Thoracic aorta (tissue), 2 donors: ENCODE data around the gene DPH1. TPM values are rescaled to one million over a fixed set of nuclear protein-coding genes. Genes with fewer than 3 reads are reported as not detected.
"Not testable (repeated sequence)": the region's sequence is repeated elsewhere in the genome, so short reads cannot be mapped to it uniquely, and the experiment has no call there.

Source experiments
- ATAC-seq: fragments of 150-250 bp; one replicate; pipeline ENCODE4 v1.8.0; 2017; ENCODE audit warnings: low read depth; ENCODE audit not compliant: insufficient number of reproducible peaks, low FRiP score
- DNase-seq: peaks from one replicate; pipeline ENCODE4 v3.0.0-alpha.2; 2020; ENCODE audit warnings: low spot score
- H3K27ac ChIP-seq, 2 donors: fragments of 200-600 bp; sonication (generic); 1 replicate in 1 of 2; 2 replicates in 1 of 2; pipeline ENCODE4 v1.5.1; 2016; ENCODE audit warnings: mild to moderate bottlenecking in 2 of 2, moderate library complexity in 2 of 2
- H3K27me3 ChIP-seq: fragments of 200-600 bp; sonication (generic); replicated peaks from 2 replicates; pipeline ENCODE4 v1.6.0; 2016; ENCODE audit warnings: mild to moderate bottlenecking; ENCODE audit not compliant: insufficient read depth
- H3K36me3 ChIP-seq: fragments of 200-600 bp; sonication (generic); one replicate; pipeline ENCODE4 v1.5.1; 2016
- H3K4me1 ChIP-seq, 2 donors: fragments of 200-600 bp; sonication (generic); 1 replicate in 1 of 2; 2 replicates in 1 of 2; pipeline versions ENCODE4 v1.5.1 to v1.6.0; 2016; ENCODE audit warnings: low read depth in 2 of 2, mild to moderate bottlenecking in 1 of 2; ENCODE audit not compliant: control insufficient read depth in 1 of 2
- H3K4me3 ChIP-seq: fragments of 200-600 bp; sonication (generic); 2 replicates; pipeline ENCODE4 v1.5.1; 2016; ENCODE audit warnings: mild to moderate bottlenecking
- H3K9me3 ChIP-seq: fragments of 200-600 bp; sonication (generic); 2 replicates; pipeline ENCODE4 v1.5.1; 2016
- total RNA-seq, 2 donors: library from RNA; depleted of rRNA; stranded (reverse); fragments of >200 nt; gene quantifications; one replicate each; pipeline versions ENCODE4 v1.1.0 to v1.2.3, GENCODE V29; 2016
- TF ChIP-seq, protein P1 (sequence below): fragments of 200-600 bp; sonication (generic); IDR thresholded peaks from one replicate; pipeline ENCODE4 v1.5.1; 2019; ENCODE audit warnings: antibody characterized with exemption

Gene DPH1
- total RNA-seq, 2 donors from 2014 or later = 46.0 to 61.1 TPM

DNA sequence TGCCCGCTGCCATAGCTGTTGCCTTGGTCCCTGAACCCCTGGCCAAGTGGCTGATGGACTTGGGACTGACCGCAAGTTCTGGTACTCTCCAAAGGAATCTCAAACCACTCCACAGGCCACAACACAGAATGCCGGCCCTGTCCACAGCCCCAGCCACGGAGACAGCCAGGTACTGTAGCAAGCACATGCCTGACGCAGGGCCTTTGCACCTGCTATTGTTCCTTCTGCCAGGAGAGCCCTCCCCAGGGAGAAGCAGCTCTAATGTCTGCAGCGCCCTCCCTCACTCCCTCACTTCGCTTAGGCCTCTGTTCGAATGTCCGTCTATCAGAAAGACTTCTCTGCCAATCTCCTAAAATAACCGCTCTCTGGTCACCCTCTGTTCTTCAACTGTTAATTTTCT, 20.2 kb upstream of the DPH1 start:
- Histone ChIP-seq H3K4me3 (no peak overlapping the region), H3K4me1 (peaks cover 28 to 42% of the 10 kb centered on the region in 2 donors), H3K36me3 (no peaks in the 10 kb centered on the region), H3K27me3 (no peaks in the 10 kb centered on the region), H3K27ac (no peak overlapping the region), H3K9me3 (no peaks in the 10 kb centered on the region)
- TF ChIP-seq, protein P1, sequence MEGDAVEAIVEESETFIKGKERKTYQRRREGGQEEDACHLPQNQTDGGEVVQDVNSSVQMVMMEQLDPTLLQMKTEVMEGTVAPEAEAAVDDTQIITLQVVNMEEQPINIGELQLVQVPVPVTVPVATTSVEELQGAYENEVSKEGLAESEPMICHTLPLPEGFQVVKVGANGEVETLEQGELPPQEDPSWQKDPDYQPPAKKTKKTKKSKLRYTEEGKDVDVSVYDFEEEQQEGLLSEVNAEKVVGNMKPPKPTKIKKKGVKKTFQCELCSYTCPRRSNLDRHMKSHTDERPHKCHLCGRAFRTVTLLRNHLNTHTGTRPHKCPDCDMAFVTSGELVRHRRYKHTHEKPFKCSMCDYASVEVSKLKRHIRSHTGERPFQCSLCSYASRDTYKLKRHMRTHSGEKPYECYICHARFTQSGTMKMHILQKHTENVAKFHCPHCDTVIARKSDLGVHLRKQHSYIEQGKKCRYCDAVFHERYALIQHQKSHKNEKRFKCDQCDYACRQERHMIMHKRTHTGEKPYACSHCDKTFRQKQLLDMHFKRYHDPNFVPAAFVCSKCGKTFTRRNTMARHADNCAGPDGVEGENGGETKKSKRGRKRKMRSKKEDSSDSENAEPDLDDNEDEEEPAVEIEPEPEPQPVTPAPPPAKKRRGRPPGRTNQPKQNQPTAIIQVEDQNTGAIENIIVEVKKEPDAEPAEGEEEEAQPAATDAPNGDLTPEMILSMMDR = no peak
- DNase-seq (no peak), ATAC-seq (no peak)

DNA sequence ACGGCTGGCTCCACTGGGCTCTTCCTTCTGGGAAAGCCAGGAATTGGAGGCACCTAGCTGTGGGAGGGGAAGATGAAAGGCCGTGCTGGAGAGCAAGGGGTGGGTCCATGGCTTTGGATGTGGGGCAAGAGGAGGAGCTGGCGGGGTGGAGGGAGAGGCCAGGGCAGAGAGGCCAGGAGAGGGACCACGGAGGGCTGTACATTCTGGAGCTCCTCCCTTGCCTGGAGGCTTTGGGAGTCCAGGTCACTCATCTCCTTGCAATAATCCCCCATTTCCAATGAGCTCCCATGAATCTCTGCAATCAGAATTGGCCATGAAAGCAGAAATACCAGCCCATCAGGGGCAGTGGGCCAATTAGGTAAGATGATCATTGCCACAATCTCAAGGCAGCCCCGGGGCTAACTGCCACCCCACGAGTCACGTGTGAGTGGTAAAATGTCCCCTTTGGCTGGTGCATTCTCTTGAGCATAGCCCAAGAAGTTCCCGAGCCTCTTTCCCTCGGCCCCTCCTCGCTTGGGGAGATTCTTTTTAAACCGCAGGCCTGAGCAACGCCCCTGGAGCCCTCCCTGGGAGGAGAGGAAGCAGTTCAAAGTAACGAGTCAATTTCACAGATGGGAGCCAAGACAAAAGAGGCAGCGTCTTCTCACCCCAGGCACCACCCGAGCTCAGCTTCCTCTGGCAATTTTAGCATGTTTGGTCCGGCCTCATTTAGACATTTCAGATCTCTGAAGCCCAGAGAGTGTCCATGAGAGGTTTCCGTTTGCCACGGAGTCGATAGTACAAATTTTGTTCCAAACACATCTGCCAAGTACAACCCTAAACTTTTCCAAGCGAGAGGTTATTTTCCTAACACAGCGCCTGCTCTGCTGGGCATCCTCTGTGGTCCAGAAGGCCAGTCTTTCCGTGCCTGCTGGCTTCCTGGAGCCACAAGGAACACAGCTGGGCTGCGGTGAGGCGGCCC, 18.3 kb upstream of the DPH1 start:
- ATAC-seq (peak; percentile 37), DNase-seq (no peak)
- Histone ChIP-seq H3K4me3 (peak overlapping the region; percentile 36), H3K27ac (peak overlapping the region; percentile 77 to 80), H3K4me1 (peaks cover 34 to 53% of the 10 kb centered on the region in 2 donors), H3K9me3 (no peaks in the 10 kb centered on the region), H3K36me3 (no peaks in the 10 kb centered on the region), H3K27me3 (no peaks in the 10 kb centered on the region)
- TF ChIP-seq, protein P1 = no peak

DNA sequence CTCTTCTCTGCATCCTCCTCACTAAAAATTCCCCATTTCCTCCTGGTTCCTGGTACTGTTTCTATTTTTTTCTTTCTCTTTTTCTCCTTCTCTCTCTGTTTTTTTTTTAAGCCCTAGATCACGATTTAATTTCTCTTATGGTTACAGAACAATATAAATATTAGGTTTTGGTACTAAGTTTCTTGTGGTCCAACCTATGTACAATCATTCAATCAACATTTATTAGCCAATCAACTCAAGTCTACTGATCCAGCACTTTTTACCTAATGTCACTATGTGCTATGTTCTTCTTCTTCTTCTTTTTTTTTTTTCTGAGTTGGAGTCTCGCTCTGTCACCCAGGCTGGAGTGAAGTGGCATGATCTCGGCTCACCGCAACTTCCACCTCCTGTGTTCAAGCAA, 17.5 kb upstream of the DPH1 start:
- Histone ChIP-seq H3K36me3 (no peaks in the 10 kb centered on the region), H3K27ac (peak overlapping the region; percentile 77 to 80), H3K9me3 (no peaks in the 10 kb centered on the region), H3K4me3 (peak overlapping the region; percentile 36), H3K4me1 (peaks cover 34 to 53% of the 10 kb centered on the region in 2 donors), H3K27me3 (no peaks in the 10 kb centered on the region)
- ATAC-seq (no peak), DNase-seq (no peak)
- TF ChIP-seq, protein P1 = no peak

DNA sequence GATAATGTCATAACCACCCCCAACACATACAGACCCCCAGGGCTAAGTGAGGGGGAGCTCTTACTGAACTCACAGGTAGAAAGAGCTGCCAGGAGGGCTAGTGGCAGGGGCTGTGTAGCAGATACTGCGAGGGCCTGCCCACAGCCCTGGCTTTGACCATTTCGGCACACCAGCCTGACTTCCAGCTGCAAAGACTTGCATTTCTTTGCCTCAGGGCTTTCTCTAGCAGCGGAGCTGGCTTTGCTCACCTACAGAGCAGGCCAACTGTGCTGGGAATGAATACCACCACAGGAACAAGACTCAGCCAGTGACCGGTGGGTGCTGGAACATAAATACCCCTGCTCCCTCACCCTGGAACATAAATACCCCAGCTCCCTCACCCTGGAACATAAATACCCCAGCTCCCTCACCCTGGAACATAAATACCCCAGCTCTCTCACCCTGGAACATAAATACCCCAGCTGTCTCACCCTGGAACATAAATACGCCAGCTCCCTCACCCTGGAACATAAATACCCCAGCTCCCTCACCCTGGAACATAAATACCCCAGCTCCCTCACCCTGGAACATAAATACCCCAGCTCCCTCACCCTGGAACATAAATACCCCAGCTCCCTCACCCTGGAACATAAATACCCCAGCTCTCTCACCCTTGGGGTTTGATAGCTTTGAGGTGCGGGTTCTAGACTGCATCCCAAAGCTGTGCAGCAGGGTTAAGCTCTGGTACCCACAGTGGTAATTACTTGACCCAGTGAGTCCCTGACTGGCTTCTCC, 16.5 kb upstream of the DPH1 start:
- H3K4me1 ChIP-seq = peaks cover 34 to 53% of the 10 kb centered on the region in 2 donors
- not testable (repeated sequence) for DNase-seq, H3K4me3 ChIP-seq, ATAC-seq, H3K36me3 ChIP-seq, H3K27me3 ChIP-seq, H3K9me3 ChIP-seq
- peak overlapping the region; percentile 77 to 80 for H3K27ac ChIP-seq

DNA sequence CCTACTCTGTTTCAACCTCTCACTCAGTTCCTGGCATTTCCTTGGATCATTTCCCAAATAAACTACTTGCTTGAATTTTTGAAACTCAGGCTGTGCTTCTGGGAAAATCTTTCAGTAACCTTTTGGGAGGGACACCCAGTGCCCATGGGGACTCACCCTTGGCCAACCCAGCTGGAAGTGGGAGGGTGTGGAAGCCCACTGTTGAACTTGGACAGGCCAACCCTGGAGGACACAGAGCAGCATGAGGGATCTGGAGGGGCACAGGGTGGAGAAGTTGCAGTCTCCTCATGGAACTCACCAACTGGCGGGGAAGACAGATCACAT, 16.0 kb upstream of the DPH1 start:
- H3K27ac ChIP-seq = peak overlapping the region; percentile 15 to 77
- TF ChIP-seq, protein P1 = no peak
- ATAC-seq (peak; percentile 68), DNase-seq (no peak)
- H3K4me1 ChIP-seq = peaks cover 34 to 53% of the 10 kb centered on the region in 2 donors
- H3K36me3 ChIP-seq = no peaks in the 10 kb centered on the region
- no peaks in the 10 kb centered on the region for H3K27me3 ChIP-seq
- H3K9me3 ChIP-seq = no peaks in the 10 kb centered on the region
- H3K4me3 ChIP-seq = no peak overlapping the region
